Pancreas (tissue), 10 donors: ENCODE results near the gene ODAD3. TPM values are rescaled to one million over a fixed set of nuclear protein-coding genes. Genes with fewer than 3 reads are reported as not detected.
"Not testable (repeated sequence)": the region's sequence is repeated elsewhere in the genome, so short reads cannot be mapped to it uniquely, and the experiment has no call there.

Experiments
- ATAC-seq, 4 donors: fragments of 200-7000 bp; cut with Tn5 transposase; one replicate each; pipeline versions ENCODE4 v1.8.0 to v1.9.1; 2020; ENCODE audit warnings: mild to moderate bottlenecking in 4 of 4, moderate library complexity in 4 of 4
- DNase-seq, 6 donors: peaks; one replicate each; pipeline ENCODE4 v3.0.0-alpha.2; 2020
- FAIRE-seq: peaks from 2 replicates; lab custom pipeline; 2012; peaks lifted over from hg19 to GRCh38; lab: Jason Lieb, UNC
- H3K27ac ChIP-seq, 4 donors: fragments of 200-600 bp; sonication (generic); 1 replicate in 3 of 4; 2 replicates in 1 of 4; pipeline versions ENCODE4 v1.5.0 to v1.8.0; 2020
- H3K27me3 ChIP-seq, 4 donors: fragments of 200-600 bp; one replicate each; pipeline ENCODE4 v1.8.0; 2021
- H3K36me3 ChIP-seq, 3 donors: fragments of 200-600 bp; sonication (generic) in 1 of 3; one replicate each; pipeline versions ENCODE4 v1.5.0 to v1.8.0; 2020 to 2021
- H3K4me1 ChIP-seq, 3 donors: fragments of 200-600 bp; one replicate each; pipeline ENCODE4 v1.8.0; 2021
- H3K4me3 ChIP-seq, 4 donors: fragments of 200-600 bp; sonication (generic) in 2 of 4; one replicate each; pipeline versions ENCODE4 v1.5.0 to v1.8.0; 2020 to 2021
- H3K9me3 ChIP-seq, 4 donors: fragments of 200-600 bp; one replicate each; pipeline ENCODE4 v1.8.0; 2021
- WGBS, 2 donors: extraction: QIAGEN DNeasy Blood & Tissue Kit; methylation state at CpG; one replicate each; pipeline ENCODE4 v1.1.7; 2013; 5-methylcytosine and 5-hydroxymethylcytosine counted together
- intact Hi-C, 3 donors: fragments of 100-400 bp; cut with DNase I; formaldehyde crosslinking; loops; one replicate each; pipeline versions ENCODE4 v1.11.1 to v1.14.2; 2022
- polyA plus RNA-seq, 2 donors: library from polyadenylated mRNA; stranded (reverse); fragments of 200-250 nt; gene quantifications; one replicate each; pipeline ENCODE4 v1.2.3, GENCODE V29; 2013
- total RNA-seq, 6 donors: library from RNA; stranded (reverse); fragmentation: NEBNext Ultra II Directional in 4 of 6; extraction: Animal tissue kit (Norgen Biotek cat#: 25700) in 4 of 6; gene quantifications; one replicate each; pipeline versions ENCODE4 v1.2.1 to v1.2.4, GENCODE V29; 2021 to 2023
- TF ChIP-seq, protein P1 (sequence below), 4 donors: fragments of 200-600 bp; sonication (generic) in 3 of 4; IDR thresholded peaks; one replicate each; pipeline versions ENCODE4 v1.5.0 to v1.8.0; 2021; ENCODE audit warnings: antibody characterized with exemption in 4 of 4
- donor health status: healthy with polysubstance abuse.
- donor health status: DM: no; HTN: no; CAD: no; lungs with moderate emphysema.
- donor health status: DM: no; HTN: no; CAD: no.
- donor health status: control.
- donor health status: control.
- donor health status: Bipolar disorder and iron deficiency.
- donor health status: DM: yes; HTN: yes; CAD: no.
- donor health status: DM: no; HTN: no; CAD: no.
- donor health status: DM: no; HTN: no; CAD: no.
- donor health status: DM: yes; HTN: yes; CAD: no.

Gene ODAD3
- total and polyA plus RNA-seq, 8 donors, result 0.13 to 1.8 (median 0.38) TPM

- no peak for FAIRE-seq
- intact Hi-C loops, result no loop called here
- ATAC-seq, result peak; percentile 73 to 87 (median 82)
- Histone ChIP-seq H3K36me3 (no peaks in the 10 kb centered on the region), H3K27me3 (no peaks in the 10 kb centered on the region), H3K27ac (peak overlapping the region; percentile 57 to 86 (median 80)), H3K9me3 (no peaks in the 10 kb centered on the region), H3K4me3 (peak overlapping the region; percentile 23 to 51 (median 31)), H3K4me1 (peaks cover 0 to 20% (median 0%) of the 10 kb centered on the region in 3 donors)
- 2 to 3% methylated on average over 54 of the region's 54 CpGs for WGBS, 2 donors
- TF ChIP-seq, protein P1, sequence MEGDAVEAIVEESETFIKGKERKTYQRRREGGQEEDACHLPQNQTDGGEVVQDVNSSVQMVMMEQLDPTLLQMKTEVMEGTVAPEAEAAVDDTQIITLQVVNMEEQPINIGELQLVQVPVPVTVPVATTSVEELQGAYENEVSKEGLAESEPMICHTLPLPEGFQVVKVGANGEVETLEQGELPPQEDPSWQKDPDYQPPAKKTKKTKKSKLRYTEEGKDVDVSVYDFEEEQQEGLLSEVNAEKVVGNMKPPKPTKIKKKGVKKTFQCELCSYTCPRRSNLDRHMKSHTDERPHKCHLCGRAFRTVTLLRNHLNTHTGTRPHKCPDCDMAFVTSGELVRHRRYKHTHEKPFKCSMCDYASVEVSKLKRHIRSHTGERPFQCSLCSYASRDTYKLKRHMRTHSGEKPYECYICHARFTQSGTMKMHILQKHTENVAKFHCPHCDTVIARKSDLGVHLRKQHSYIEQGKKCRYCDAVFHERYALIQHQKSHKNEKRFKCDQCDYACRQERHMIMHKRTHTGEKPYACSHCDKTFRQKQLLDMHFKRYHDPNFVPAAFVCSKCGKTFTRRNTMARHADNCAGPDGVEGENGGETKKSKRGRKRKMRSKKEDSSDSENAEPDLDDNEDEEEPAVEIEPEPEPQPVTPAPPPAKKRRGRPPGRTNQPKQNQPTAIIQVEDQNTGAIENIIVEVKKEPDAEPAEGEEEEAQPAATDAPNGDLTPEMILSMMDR (IDR thresholded peaks at IDR 0.05), result peak; percentile 62 to 73 (median 70)
- DNase-seq, result peak; percentile 90 to 96 (median 94)
Observed at GRCh38 chr19:11380653-11381537, 54.0 kb downstream of the ODAD3 start.

- FAIRE-seq (no peak), ATAC-seq (no peak), DNase-seq (no peak)
- TF ChIP-seq, protein P1 (IDR thresholded peaks at IDR 0.05), result no peak
- H3K9me3 ChIP-seq, result no peaks in the 10 kb centered on the region
- no peak overlapping the region for H3K27ac ChIP-seq
- H3K36me3 ChIP-seq, result no peaks in the 10 kb centered on the region
- no peaks in the 10 kb centered on the region for H3K27me3 ChIP-seq
- H3K4me3 ChIP-seq, result no peak overlapping the region
- intact Hi-C loops, result no loop called here
- H3K4me1 ChIP-seq, result peaks cover 0 to 28% (median 4%) of the 10 kb centered on the region in 3 donors
- WGBS, 2 donors, result 88 to 93% methylated on average over 7 of the region's 7 CpGs
Observed at GRCh38 chr19:11379857-11380350, 55.0 kb downstream of the ODAD3 start.

DNA sequence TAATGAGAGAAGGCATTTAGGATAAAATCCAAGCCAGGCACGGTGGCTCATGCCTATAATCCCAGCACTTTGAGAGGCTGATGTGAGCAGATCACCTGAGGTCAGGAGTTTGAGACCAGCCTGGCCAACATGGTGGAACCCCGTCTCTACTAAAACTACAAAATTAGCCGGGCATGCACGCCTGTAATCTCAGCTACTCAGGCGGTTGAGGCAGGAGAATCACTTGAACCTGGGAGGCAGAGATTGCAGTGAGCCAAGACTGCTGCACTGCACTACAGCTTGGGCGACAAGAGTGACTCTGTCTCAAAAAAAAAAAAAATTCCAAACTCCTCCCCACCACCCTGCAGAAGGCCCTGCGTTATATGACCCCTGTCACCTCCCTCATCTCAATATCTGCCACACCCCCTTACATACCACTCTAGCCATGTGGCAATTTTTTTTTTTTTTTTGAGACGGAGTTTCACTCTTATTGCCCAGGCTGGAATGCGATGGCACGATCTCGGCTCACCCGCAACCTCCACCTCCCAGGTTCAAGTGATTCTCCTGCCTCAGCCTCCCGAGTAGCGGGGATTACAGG is 55.6 kb downstream of the ODAD3 start:
- H3K4me3 ChIP-seq, FAIRE-seq, H3K36me3 ChIP-seq, intact Hi-C loops, H3K9me3 ChIP-seq, H3K27ac ChIP-seq, H3K27me3 ChIP-seq, ATAC-seq, DNase-seq: not testable (repeated sequence)
- WGBS, 2 donors, result 89 to 94% methylated on average over 14 of the region's 14 CpGs
- peaks cover 0 to 28% (median 4%) of the 10 kb centered on the region in 3 donors for H3K4me1 ChIP-seq

DNA sequence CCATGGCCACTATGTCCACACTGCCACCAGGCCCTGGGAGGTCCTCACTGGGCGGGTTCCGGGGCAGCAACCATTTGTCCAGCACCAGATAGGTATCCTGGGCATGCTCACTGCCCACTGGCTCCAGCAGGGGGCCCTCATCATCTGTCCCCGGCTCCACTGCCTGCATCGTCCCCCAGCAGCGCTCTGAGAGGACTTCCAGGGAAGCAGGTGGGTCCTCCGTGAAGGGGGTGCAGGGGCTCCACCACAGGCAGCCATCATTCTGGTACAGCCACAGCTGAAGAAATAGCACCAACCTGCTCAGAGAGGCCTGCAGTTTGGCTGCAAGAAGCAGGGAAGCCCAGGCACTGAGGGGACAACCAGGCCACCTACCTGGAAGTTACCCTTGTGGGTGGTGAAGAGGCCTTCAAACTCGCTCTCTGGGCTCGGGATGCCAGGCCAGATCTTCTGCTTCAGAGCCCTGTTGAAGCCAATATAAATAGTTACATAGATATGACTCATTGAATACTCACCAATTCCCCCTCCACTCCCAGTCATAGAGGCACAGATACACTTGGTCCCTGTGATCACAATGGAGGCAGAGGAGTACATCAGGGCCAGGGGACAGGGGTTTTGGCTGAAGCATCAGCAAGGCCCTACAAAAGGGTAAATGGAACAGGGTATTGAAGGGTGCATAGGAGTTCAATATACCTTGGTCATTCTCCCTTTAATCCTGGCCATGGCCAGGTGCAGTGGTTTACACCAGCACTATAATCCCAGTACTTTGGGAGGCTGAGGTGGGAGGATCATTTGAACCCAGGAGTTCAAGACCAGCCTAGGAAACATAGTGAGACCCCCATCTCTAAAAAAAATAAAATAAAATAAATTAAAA is 56.4 kb downstream of the ODAD3 start:
- peak overlapping the region in 1 of 4 donors; percentile 37 for H3K27ac ChIP-seq
- no peak overlapping the region for H3K4me3 ChIP-seq
- H3K27me3 ChIP-seq, result no peaks in the 10 kb centered on the region
- peaks cover 4 to 33% (median 5%) of the 10 kb centered on the region in 3 donors for H3K4me1 ChIP-seq
- no peaks in the 10 kb centered on the region for H3K36me3 ChIP-seq
- DNase-seq (peak in 4 of 6 donors; percentile 35 to 69 (median 54)), FAIRE-seq (no peak), ATAC-seq (no peak)
- TF ChIP-seq, protein P1 (IDR thresholded peaks at IDR 0.05), result peak in 3 of 4 donors; percentile 15 to 38 (median 37)
- intact Hi-C loops, result no loop called here
- 50 to 54% methylated on average over 8 of the region's 8 CpGs for WGBS, 2 donors
- H3K9me3 ChIP-seq, result no peaks in the 10 kb centered on the region

DNA sequence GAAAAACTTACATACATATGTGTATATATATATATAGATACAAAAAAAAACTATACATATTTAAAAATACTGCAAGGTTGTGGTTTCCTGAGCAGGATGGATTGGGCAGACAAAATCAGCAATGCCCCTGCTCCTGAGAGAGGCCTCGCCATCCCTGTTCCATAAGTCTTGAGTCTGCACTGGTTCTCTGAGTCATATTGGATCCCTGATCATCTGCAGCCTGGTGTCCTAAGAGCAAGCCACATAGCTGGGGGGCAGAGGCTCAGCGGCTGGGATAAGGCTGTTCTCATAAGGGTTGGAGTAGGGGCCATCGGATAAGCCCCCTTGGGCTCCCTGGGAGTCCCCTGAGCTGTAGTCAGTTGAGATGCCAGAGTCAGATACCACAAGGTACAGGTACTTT is 57.2 kb downstream of the ODAD3 start:
- Histone ChIP-seq H3K4me3 (no peak overlapping the region), H3K9me3 (no peaks in the 10 kb centered on the region), H3K27me3 (no peaks in the 10 kb centered on the region), H3K36me3 (no peaks in the 10 kb centered on the region), H3K4me1 (peaks cover 4 to 33% (median 5%) of the 10 kb centered on the region in 3 donors), H3K27ac (peak overlapping the region in 1 of 4 donors; percentile 12)
- intact Hi-C loops, result no loop called here
- ATAC-seq (no peak), FAIRE-seq (no peak), DNase-seq (no peak)
- 95% methylated on average over 3 of the region's 3 CpGs for WGBS, 2 donors
- TF ChIP-seq, protein P1 (IDR thresholded peaks at IDR 0.05), result no peak
